Choroid plexus epithelial cell (primary cell): ENCODE results near the gene CD164.

Experiments
- DNase-seq: peaks from one replicate; pipeline ENCODE4 v3.0.0-alpha.2; 2010; ENCODE audit warnings: low read depth
- H3K4me3 ChIP-seq: 2 replicates; pipeline ENCODE4 v1.5.1; 2011; ENCODE audit warnings: low read depth, mild to moderate bottlenecking, control low read depth, low read length, moderate library complexity
- CTCF ChIP-seq: conservative IDR thresholded peaks from 2 replicates; pipeline ENCODE4 v1.5.1; 2011; ENCODE audit warnings: low read depth, mild to moderate bottlenecking, control low read depth, inconsistent platforms, low read length, moderate library complexity

Gene CD164

GRCh38 chr6:109318328-109318876 is 63.9 kb downstream of the CD164 start:
- TF ChIP-seq CTCF: no peak
- no peak for DNase-seq
- no peak overlapping the region for H3K4me3 ChIP-seq

GRCh38 chr6:109316909-109317308 is 65.4 kb downstream of the CD164 start:
- no peak for DNase-seq
- no peak overlapping the region for H3K4me3 ChIP-seq
- TF ChIP-seq CTCF: no peak
